HL-60 (cell line): ENCODE results near the gene GRID1.

Experiments used
- DNase-seq, 2 experiments: peaks; one replicate each; pipeline ENCODE4 v3.0.0-alpha.2; 2010 to 2020; ENCODE audit warnings: low read depth in 1 of 2, low spot score in 1 of 2
- H3K27ac ChIP-seq: fragments of 250-450 bp; sonication (Bioruptor Pico); replicated peaks from 2 replicates; pipeline ENCODE4 v1.5.1; 2020; ENCODE audit warnings: mild to moderate bottlenecking, moderate library complexity
- H3K27me3 ChIP-seq: fragments of 250-450 bp; sonication (Bioruptor Pico); 2 replicates; pipeline ENCODE4 v1.5.1; 2021; ENCODE audit warnings: mild to moderate bottlenecking, moderate library complexity; ENCODE audit not compliant: insufficient read depth, poor library complexity, severe bottlenecking
- H3K4me3 ChIP-seq: replicated peaks from 2 replicates; pipeline ENCODE4 v1.5.1; 2011; ENCODE audit warnings: mild to moderate bottlenecking, control low read depth, low read length; ENCODE audit not compliant: insufficient read depth
- CTCF ChIP-seq: IDR thresholded peaks from one replicate; pipeline ENCODE4 v1.5.1; 2011; ENCODE audit warnings: low read length, control low read depth, inconsistent platforms; ENCODE audit not compliant: insufficient read depth
- GABPA ChIP-seq: IDR thresholded peaks from 2 replicates; pipeline ENCODE4 v1.6.1; 2012; ENCODE audit warnings: low read depth
- POLR2AphosphoS5 ChIP-seq: IDR thresholded peaks from 2 replicates; pipeline ENCODE4 v1.6.1; 2012; ENCODE audit warnings: low read depth
- SPI1 ChIP-seq: IDR thresholded peaks from 2 replicates; pipeline ENCODE4 v1.6.1; 2012; ENCODE audit warnings: low read depth, mild to moderate bottlenecking, borderline replicate concordance
- TF ChIP-seq, protein P1 (sequence below): IDR thresholded peaks from 2 replicates; pipeline ENCODE4 v1.6.1; 2012; ENCODE audit warnings: low read depth; ENCODE audit not compliant: insufficient replicate concordance

GRID1 gene

DNA sequence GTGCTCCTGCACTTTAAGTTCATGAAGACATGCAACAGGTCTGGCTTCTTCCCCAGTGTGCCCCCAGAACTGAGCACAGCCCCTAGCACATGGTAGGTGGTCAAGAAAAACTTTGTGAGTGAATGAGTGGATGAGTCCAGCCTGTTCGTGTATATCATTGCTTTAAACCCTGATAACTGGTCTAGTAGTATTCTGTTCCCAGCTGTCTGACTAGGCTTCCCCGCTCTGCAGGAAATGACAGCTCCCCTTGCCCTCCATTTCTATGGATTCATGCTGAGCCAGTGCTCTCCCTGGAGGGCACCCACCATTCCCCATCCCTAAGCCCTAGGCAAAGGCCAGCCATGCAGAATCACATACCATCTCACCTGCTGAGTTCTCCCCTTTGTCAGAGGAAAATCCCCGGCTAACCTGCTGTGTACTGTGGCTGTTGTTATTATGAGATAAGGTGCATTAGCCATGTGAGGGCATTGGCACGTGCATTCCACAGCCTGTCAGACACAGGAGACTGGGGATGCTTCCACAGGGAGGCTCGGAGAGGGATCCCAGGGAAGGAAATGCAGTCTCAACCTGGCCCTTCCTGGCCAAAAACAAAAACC, 698.9 kb downstream of the GRID1 start:
- no peak for DNase-seq
- Histone ChIP-seq H3K27me3 (no peaks in the 10 kb centered on the region), H3K4me3 (no peak overlapping the region), H3K27ac (no peak overlapping the region)
- no peak for TF ChIP-seq SPI1
- TF ChIP-seq, protein P1, sequence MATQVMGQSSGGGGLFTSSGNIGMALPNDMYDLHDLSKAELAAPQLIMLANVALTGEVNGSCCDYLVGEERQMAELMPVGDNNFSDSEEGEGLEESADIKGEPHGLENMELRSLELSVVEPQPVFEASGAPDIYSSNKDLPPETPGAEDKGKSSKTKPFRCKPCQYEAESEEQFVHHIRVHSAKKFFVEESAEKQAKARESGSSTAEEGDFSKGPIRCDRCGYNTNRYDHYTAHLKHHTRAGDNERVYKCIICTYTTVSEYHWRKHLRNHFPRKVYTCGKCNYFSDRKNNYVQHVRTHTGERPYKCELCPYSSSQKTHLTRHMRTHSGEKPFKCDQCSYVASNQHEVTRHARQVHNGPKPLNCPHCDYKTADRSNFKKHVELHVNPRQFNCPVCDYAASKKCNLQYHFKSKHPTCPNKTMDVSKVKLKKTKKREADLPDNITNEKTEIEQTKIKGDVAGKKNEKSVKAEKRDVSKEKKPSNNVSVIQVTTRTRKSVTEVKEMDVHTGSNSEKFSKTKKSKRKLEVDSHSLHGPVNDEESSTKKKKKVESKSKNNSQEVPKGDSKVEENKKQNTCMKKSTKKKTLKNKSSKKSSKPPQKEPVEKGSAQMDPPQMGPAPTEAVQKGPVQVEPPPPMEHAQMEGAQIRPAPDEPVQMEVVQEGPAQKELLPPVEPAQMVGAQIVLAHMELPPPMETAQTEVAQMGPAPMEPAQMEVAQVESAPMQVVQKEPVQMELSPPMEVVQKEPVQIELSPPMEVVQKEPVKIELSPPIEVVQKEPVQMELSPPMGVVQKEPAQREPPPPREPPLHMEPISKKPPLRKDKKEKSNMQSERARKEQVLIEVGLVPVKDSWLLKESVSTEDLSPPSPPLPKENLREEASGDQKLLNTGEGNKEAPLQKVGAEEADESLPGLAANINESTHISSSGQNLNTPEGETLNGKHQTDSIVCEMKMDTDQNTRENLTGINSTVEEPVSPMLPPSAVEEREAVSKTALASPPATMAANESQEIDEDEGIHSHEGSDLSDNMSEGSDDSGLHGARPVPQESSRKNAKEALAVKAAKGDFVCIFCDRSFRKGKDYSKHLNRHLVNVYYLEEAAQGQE, result no peak
- no peak for TF ChIP-seq CTCF
- no peak for TF ChIP-seq POLR2AphosphoS5
- no peak for TF ChIP-seq GABPA

- DNase-seq, result no peak
- H3K4me3 ChIP-seq, result no peak overlapping the region
- H3K27ac ChIP-seq, result no peak overlapping the region
- H3K27me3 ChIP-seq, result no peaks in the 10 kb centered on the region
- TF ChIP-seq GABPA (no peak), CTCF (no peak), SPI1 (no peak)
These were observed 699.6 kb downstream of the GRID1 start for GRCh38 chr10:85666987-85667386.

GRCh38 chr10:85666102-85666501, 700.5 kb downstream of the GRID1 start:
- no peak overlapping the region for H3K27ac ChIP-seq
- TF ChIP-seq SPI1 (no peak), POLR2AphosphoS5 (no peak), CTCF (no peak), GABPA (no peak)
- TF ChIP-seq, protein P1, result no peak
- no peak overlapping the region for H3K4me3 ChIP-seq
- DNase-seq, result no peak
- no peaks in the 10 kb centered on the region for H3K27me3 ChIP-seq

GRCh38 chr10:85665681-85666080, 700.9 kb downstream of the GRID1 start:
- no peaks in the 10 kb centered on the region for H3K27me3 ChIP-seq
- H3K27ac ChIP-seq, result no peak overlapping the region
- H3K4me3 ChIP-seq, result no peak overlapping the region
- DNase-seq, result no peak
- no peak for TF ChIP-seq POLR2AphosphoS5
- TF ChIP-seq GABPA, result no peak
- no peak for TF ChIP-seq CTCF
- TF ChIP-seq, protein P1, result no peak
- TF ChIP-seq SPI1, result no peak
